Measurements from ENCODE around the gene ZNF445.

GRCh38 chr3:44469914-44470313 is 7.6 kb downstream of the ZNF445 start:
- TF ChIP-seq SMAD3 (CRISPR knock-in tag; conservative IDR thresholded peaks at IDR 0.05), result no peak
- no peak for TF ChIP-seq CTCF (IDR thresholded peaks at IDR 0.05 in 2 of 3, conservative IDR thresholded peaks at IDR 0.05 in 1 of 3; ENCODE audit: insufficient read depth in 2 of 3, low read depth in 1 of 3, low read length in 3 of 3)
- TF ChIP-seq DNMT1 (IDR thresholded peaks at IDR 0.05), result no peak
- no peak for TF ChIP-seq KLF10 (CRISPR knock-in tag; IDR thresholded peaks at IDR 0.05)
- no peak for TF ChIP-seq FOXM1 (IDR thresholded peaks at IDR 0.05; ENCODE audit: low read depth)
- no peak for TF ChIP-seq FOXM1 (CRISPR knock-in tag; IDR thresholded peaks at IDR 0.05; ENCODE audit: low read depth)
- no peak for TF ChIP-seq MEF2A (IDR thresholded peaks at IDR 0.05; ENCODE audit: control insufficient read depth, low read depth, low read length)
- TF ChIP-seq USF2 (CRISPR knock-in tag; IDR thresholded peaks at IDR 0.05), result no peak
- TF ChIP-seq YY1 (IDR thresholded peaks at IDR 0.05; ENCODE audit: borderline replicate concordance in 1 of 3, control insufficient read depth in 1 of 3, extremely low read depth in 1 of 3, insufficient read depth in 3 of 3, insufficient read length in 1 of 3, insufficient replicate concordance in 2 of 3, low read depth in 1 of 3, low read length in 2 of 3), result no peak

All from K562 (cell line).